Brain microvascular endothelial cell (primary cell): ENCODE data around the gene ZNF692.

Source experiments
- DNase-seq: peaks from one replicate; pipeline ENCODE4 v3.0.0-alpha.2; 2020
- H3K27ac ChIP-seq: fragments of 250-450 bp; sonication (Bioruptor Pico); 2 replicates; pipeline ENCODE4 v1.5.1; 2020; ENCODE audit warnings: mild to moderate bottlenecking, moderate library complexity
- H3K27me3 ChIP-seq: fragments of 250-450 bp; sonication (Bioruptor Pico); replicated peaks from 2 replicates; pipeline ENCODE4 v1.5.1; 2020; ENCODE audit warnings: mild to moderate bottlenecking
- H3K36me3 ChIP-seq: fragments of 250-450 bp; sonication (Bioruptor Pico); replicated peaks from 2 replicates; pipeline ENCODE4 v1.5.1; 2020; ENCODE audit warnings: mild to moderate bottlenecking
- H3K4me3 ChIP-seq: 2 replicates; pipeline ENCODE4 v1.5.1; 2011; ENCODE audit warnings: low read depth, mild to moderate bottlenecking, control low read depth, low read length, moderate library complexity
- CTCF ChIP-seq: IDR thresholded peaks from 2 replicates; pipeline ENCODE4 v1.5.1; 2011; ENCODE audit warnings: low read depth, mild to moderate bottlenecking, moderate library complexity, low read length, control low read depth, inconsistent platforms; ENCODE audit errors: missing control alignments
- in situ Hi-C: cut with HindIII; loops from 2 replicates; pipeline ENCODE4 v1.10.0; 2017; ENCODE audit warnings: low sequenced_read_pairs, low pct_ligation_motif_present

The ZNF692 gene

GRCh38 chr1:248824301-248824700 is 34.6 kb downstream of the ZNF692 start:
- no peak for DNase-seq
- Histone ChIP-seq H3K36me3 (peaks cover 22% of the 10 kb centered on the region), H3K27me3 (no peaks in the 10 kb centered on the region), H3K27ac (no peak overlapping the region), H3K4me3 (peak overlapping the region; percentile 15)
- TF ChIP-seq CTCF, result no peak
- in situ Hi-C loops, result no loop called here

GRCh38 chr1:248823517-248824001 is 35.3 kb downstream of the ZNF692 start:
- TF ChIP-seq CTCF, result no peak
- H3K27ac ChIP-seq, result no peak overlapping the region

GRCh38 chr1:248822148-248823032 is 36.5 kb downstream of the ZNF692 start:
- Histone ChIP-seq H3K27ac (no peak overlapping the region), H3K36me3 (peaks cover 27% of the 10 kb centered on the region), H3K4me3 (no peak overlapping the region), H3K27me3 (no peaks in the 10 kb centered on the region)
- in situ Hi-C loops, result no loop called here
- no peak for DNase-seq
- TF ChIP-seq CTCF, result no peak

More at GRCh38 chr1:248823517-248824001, 35.3 kb downstream of the ZNF692 start:
- no peaks in the 10 kb centered on the region for H3K27me3 ChIP-seq
- in situ Hi-C loops, result no loop called here
- H3K4me3 ChIP-seq, result peak overlapping the region; percentile 27
- DNase-seq, result no peak
- peaks cover 27% of the 10 kb centered on the region for H3K36me3 ChIP-seq

- Histone ChIP-seq H3K36me3 (peaks cover 30% of the 10 kb centered on the region), H3K27ac (peak overlapping the region; percentile 17), H3K4me3 (no peak overlapping the region), H3K27me3 (no peaks in the 10 kb centered on the region)
- TF ChIP-seq CTCF, result no peak
- in situ Hi-C loops, result no loop called here
- no peak for DNase-seq
These were observed 37.2 kb downstream of the ZNF692 start for GRCh38 chr1:248821641-248822040.

GRCh38 chr1:248821101-248821500 is 37.8 kb downstream of the ZNF692 start:
- peak; percentile 80 for DNase-seq
- in situ Hi-C loops, result no loop called here
- TF ChIP-seq CTCF, result no peak
- H3K27me3 ChIP-seq, result no peaks in the 10 kb centered on the region
- peak overlapping the region; percentile 63 for H3K27ac ChIP-seq
- H3K36me3 ChIP-seq, result peaks cover 34% of the 10 kb centered on the region
- no peak overlapping the region for H3K4me3 ChIP-seq
